ENCODE measurements around the gene UBE2O. TPM values are rescaled to one million over a fixed set of nuclear protein-coding genes. Genes with fewer than 3 reads are reported as not detected.

Gene UBE2O
- total RNA-seq, 1 experiment from 2014 or later: 52.6 TPM

DNA sequence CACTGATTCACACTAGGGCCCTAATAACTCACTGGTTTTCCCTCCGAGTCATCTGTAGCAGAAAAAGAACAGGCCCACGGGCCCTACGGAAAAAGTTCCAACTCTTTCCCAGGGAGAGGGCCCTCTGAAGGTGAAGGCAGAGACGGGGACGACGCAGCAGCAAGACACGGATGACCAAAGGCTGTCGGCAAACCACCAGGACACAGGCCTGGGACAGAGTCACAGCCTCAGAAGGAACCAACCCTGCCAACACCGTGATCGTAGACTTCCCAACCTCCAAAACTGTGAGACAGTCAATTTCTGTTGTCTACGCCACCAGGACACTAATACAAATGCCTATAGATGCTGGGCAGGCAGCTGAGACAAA, 73.7 kb downstream of the UBE2O start:
- H2AFZ ChIP-seq (ENCODE audit: low read length): no peak overlapping the region
- H4K20me1 ChIP-seq (ENCODE audit: control insufficient read depth, insufficient read depth, insufficient read length): no peaks in the 10 kb centered on the region
- no peak overlapping the region; a peak in 1 of 7 replicates for H3K27ac Mint-ChIP-seq
- peaks cover 14% of the 10 kb centered on the region for H3K23me2 ChIP-seq (ENCODE audit: insufficient read length, low read depth, low read length, poor library complexity, severe bottlenecking)
- no peak overlapping the region for H3K27ac ChIP-seq (ENCODE audit: insufficient read length, low read depth, low read length)
- no peaks in the 10 kb centered on the region; a peak in 1 of 7 replicates for H3K36me3 Mint-ChIP-seq (ENCODE audit: insufficient read depth in 1 of 3, low read depth in 3 of 3)
- no peak overlapping the region for H3K23ac ChIP-seq (ENCODE audit: insufficient read length, low read depth, low read length)
- H3K79me2 ChIP-seq (ENCODE audit: insufficient read depth, low read length): no peaks in the 10 kb centered on the region
- H3T11ph ChIP-seq (ENCODE audit: low read length): no peak overlapping the region
- H3K79me1 ChIP-seq (ENCODE audit: insufficient read depth, low read depth, low read length, poor library complexity, severe bottlenecking): no peaks in the 10 kb centered on the region
- no peak overlapping the region for H2AK5ac ChIP-seq (ENCODE audit: insufficient read length, low read length)
- 0 out of 2 replicates have a peak, but pooled peaks cover 2% of the 10 kb centered on the region for H3K4me1 ChIP-seq (ENCODE audit: insufficient read depth, low read length)
- H3K4me2 ChIP-seq (ENCODE audit: insufficient read depth, insufficient read length, low read length): no peak overlapping the region
- H2BK12ac ChIP-seq (ENCODE audit: insufficient read length, low read depth, low read length): no peak overlapping the region
- no peak overlapping the region for H2BK15ac ChIP-seq (ENCODE audit: low read depth, low read length)
- no CpG with 5 or more reads among the region's 11 CpGs for WGBS (ENCODE audit: extremely low coverage, insufficient read length, low lambda C conversion rate)
- H3K4me1 Mint-ChIP-seq: peaks cover 13 to 20% of the 10 kb centered on the region in 2 experiments
- H3K4ac ChIP-seq (ENCODE audit: low read depth, low read length): no peak overlapping the region
- peaks cover 5% of the 10 kb centered on the region; the same call in 1 of the 2 replicates for H3K27me3 ChIP-seq (ENCODE audit: insufficient read depth, low read length)
- H2BK5ac ChIP-seq (ENCODE audit: insufficient read length, low read length): no peak overlapping the region
- DNase-seq: no peak
- H3K27me3 Mint-ChIP-seq (ENCODE audit: low read depth): peaks cover 45% of the 10 kb centered on the region
- H3K56ac ChIP-seq (ENCODE audit: insufficient read length, low read depth, low read length): no peak overlapping the region
- no peak overlapping the region for H4K5ac ChIP-seq (ENCODE audit: insufficient read length, low read depth, low read length)
- H3K4me3 Mint-ChIP-seq: no peak overlapping the region
- H3K18ac ChIP-seq (ENCODE audit: insufficient read length, low read depth, low read length): no peak overlapping the region
- H3K14ac ChIP-seq (ENCODE audit: insufficient read depth, low read length): no peak overlapping the region
- no peaks in the 10 kb centered on the region for H3K9me3 ChIP-seq (ENCODE audit: control insufficient read depth, low read depth, low read length)
- no peak overlapping the region for H4K8ac ChIP-seq (replicated peaks; ENCODE audit: insufficient read length, low read depth, low read length)
- no peak overlapping the region for H2BK120ac ChIP-seq (ENCODE audit: low read depth, low read length, poor library complexity, severe bottlenecking)
- H2BK20ac ChIP-seq (ENCODE audit: low read depth, low read length, poor library complexity, severe bottlenecking): no peak overlapping the region
- no peak for TF ChIP-seq CTCF (conservative IDR thresholded peaks at IDR 0.05)
- no peak overlapping the region for H3K9ac ChIP-seq (ENCODE audit: extremely low read depth, insufficient read length, low read length)
- no peaks in the 10 kb centered on the region; a peak in 2 of 5 replicates for H3K9me3 Mint-ChIP-seq
- no peak overlapping the region for H4K91ac ChIP-seq (ENCODE audit: insufficient read length, low read depth, low read length)
